GM19455 (cell line): ENCODE results near the gene CNKSR3.

Experiments
- ATAC-seq: cut with Tn5 transposase; IDR thresholded peaks from one replicate; pipeline ENCODE4 v1.9.1; 2021; ENCODE audit not compliant: unreplicated experiment

CNKSR3 gene

DNA sequence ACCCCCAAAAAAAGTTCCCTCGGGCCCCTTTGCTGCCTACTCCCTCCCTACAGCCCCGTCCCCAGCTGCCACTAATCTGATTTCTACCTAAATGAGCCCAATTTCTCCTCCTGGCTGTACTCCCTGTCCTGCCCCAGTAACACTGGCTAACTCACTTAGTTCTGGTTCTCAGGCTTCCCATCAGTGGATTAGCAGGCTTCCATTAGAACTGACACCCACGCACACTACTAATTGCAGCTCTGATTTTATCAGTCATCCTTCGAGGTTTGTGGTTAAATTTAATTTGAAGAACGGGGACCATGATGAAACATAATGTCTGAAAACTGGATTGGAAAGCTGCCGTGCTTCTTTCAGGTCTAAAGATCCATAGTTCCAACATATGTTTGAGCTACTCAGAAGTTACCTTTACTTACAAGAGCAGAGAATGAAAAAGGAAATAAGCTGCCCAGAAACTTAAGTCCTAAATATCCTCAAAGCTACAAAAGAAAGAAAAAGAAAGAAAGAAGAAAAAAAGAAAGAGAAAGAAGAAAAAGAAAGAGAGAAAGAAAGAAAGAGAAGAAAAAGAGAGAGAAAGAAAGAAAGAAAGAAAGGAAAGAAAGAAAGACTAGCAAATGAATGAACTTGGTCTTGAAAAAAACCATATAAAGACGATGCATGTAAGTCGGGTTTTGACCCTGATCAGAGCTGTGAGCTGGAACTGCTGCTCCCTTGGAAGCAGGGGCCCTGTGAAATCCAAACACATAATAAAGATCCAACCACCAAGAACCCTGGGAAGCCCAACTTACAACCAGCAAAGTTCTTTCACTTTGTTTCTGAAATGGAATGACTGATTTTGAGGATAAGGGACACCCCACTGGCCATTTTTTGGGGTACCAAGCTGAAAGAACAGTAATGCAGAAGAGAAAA lies 51.7 kb downstream of the CNKSR3 start:
- no peak for ATAC-seq

DNA sequence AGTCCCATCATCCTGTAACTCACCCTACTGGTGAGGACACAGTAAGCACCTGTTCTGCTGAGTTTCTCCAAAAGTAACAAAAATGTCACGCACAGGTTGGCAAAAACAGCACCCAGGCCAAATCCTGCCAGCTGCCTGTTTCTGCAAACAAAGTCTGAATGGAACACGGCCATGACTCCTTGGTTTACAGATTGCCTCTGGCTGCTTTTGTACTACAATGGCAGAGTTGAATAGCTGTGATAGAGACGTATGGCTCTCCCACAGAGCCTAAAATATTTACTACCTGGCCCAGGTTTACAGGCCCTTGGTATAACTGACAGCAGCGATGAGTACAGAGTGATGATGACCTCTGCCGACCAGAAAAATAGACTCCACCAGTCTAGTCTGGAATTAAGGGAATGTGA lies 52.6 kb downstream of the CNKSR3 start:
- no peak for ATAC-seq

DNA sequence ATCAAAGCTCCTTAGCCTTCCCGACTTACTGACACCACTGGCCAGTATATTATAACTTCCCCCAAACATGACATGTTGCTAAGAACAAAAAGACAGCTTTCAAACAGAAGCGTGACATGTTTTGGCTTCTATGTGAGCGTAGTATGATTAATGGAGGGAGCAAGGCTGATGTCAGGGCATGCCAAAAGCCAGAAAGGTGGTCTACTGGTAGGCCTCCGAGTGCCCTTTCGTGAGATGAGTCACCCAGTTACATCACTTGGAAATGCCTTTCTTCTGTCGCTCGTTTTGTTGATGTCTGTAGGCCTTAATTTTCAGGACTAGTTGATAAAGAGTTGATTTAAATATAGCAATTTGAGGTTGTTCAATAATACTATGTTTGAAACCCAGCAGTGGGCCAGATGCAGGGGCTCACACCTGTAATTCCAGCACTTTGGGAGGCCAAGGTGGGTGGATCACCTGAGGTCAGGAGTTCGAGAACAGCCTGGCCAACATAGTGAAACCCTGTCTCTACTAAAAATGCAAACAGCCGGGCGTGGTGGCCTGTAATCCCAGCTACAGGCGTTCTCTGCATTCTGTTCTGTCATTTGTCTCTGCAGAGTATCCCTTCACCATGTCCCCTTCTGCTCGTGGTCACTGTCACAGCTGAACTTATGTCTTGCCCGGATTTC lies 53.3 kb downstream of the CNKSR3 start:
- no peak for ATAC-seq

DNA sequence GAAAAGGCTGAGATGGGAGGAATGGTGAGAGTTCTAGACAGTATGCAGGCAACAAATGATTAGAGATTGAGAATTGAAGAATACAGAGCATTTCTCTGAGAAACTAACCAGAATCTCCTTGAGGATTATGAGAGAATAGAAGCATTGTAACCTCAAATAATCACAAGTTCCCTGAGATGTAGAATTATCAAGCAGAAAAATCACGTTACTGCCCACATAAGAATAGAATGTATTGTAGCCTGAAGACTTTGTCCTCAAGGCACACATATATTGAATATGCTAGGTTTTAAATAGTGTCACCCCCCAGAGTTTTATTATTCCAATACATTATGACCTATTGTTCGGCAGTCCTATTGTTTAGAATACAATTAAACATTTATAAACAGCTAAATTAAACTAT lies 57.2 kb downstream of the CNKSR3 start:
- no peak for ATAC-seq

DNA sequence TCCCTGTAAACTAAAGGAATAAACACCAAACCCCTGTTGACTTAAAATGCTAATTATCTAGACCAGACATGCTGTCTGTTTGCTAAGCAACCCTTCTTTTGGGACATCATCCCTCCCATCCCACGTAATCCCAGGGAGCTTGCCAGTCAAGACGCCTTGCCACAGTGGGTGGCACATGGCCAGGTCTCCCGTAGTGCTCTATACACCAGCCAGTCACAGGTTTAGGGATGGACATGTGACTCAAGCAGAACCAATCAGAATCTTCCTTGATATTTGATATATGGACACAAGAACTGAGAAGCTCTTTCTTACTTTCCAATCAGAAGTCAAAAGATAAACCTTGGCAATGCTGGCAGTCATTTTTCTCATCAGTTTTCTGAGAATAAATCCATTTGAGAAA lies 60.0 kb downstream of the CNKSR3 start:
- no peak for ATAC-seq

DNA sequence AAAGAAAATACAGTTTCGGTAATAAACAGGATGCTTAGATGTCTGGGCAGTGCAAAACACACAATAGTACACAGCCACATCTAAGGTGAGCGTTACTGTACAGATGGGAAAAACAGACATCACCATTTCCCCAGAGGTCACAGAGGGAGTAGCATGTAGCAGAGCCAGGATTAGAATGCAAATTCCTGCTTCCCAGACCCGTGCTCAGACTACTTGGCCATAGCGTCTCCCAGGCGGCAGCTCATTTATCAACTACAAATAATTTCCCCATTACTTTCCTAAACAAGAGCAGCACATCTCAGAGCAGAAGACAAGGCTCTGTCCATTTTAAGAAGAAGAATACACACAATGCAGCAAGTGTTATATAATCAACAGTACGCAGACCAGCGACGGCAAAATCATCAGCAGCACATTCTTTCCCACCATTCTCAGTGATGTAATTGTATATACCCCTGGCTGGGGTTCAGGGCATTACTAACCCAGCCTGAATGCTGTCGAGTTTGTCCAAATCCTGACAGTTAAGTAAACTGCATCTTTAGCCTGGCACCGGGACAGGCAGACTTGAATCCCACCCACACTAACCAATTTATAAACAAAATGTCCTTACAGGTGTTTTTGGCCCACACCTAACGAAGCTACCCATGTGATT lies 61.9 kb downstream of the CNKSR3 start:
- no peak for ATAC-seq

DNA sequence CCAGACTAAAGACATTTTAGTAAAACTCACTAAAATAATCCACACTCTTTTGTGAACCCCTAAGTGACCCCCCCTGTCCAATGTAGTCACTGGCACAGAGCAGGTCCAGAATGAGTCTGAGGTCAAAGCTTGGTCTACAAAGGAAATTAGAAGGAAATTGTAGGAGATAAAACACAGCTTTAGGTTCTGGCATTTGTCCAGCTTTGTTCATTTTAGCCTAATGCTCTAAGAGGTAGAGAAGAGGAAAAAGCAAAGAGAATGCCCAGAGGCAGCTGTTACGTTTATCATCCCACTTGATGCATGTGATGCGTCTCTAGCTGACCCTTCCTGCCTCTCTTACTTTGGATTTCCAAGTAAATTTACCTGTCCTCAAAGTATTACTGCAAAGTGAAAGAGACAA lies 62.5 kb downstream of the CNKSR3 start:
- no peak for ATAC-seq

DNA sequence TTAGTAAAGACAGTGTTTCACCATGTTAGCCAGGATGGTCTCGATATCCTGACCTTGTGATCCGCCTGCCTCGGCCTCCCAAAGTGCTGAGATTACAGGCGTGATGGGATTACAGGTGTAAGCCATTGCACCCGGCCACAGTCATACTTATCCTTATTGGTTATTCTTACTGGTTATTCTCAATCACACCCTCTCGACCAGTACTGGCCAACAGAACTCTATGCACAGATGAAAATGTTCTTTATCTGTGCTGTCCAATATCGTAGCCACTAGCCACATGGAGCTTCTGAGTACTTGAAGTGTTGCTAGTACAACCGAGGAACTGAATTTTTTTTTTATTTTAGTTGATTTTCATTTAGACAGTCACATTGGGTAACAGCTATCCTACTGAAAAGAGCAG lies 63.5 kb downstream of the CNKSR3 start:
- ATAC-seq = no peak

DNA sequence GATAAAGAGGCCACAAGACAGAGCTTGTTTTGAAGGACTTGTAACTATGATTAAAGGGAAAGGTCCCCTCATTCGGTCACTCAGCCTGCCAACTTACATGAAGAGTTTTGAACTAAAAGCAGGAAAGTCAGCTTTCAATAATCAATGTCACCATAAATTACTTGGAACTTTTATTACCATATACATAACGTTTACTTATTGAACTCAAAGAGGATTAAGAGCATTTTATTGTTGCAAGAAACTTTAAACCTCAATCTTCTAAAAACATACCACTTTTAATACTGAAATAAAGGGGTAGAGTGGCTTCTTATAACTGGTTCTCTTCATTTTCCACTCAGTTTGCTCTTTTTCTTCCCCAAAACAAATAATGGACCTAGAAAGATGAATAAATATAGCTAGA lies 65.1 kb downstream of the CNKSR3 start:
- ATAC-seq = no peak

DNA sequence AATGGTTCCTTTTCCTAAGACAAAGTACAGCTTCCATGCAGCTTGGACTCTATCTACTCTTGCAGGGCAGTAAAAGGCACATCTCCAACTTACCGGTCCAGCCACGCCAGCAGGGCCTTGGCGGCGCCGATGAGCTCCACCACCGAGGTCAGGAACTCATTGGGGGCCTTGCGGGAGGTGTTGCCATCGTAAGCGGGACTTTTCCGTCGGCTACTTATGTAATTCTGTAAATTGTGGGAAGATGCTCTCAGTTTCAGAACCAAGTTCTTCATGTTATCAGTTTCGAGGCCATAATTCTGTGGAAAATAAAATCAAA lies 68.5 kb downstream of the CNKSR3 start:
- no peak for ATAC-seq

DNA sequence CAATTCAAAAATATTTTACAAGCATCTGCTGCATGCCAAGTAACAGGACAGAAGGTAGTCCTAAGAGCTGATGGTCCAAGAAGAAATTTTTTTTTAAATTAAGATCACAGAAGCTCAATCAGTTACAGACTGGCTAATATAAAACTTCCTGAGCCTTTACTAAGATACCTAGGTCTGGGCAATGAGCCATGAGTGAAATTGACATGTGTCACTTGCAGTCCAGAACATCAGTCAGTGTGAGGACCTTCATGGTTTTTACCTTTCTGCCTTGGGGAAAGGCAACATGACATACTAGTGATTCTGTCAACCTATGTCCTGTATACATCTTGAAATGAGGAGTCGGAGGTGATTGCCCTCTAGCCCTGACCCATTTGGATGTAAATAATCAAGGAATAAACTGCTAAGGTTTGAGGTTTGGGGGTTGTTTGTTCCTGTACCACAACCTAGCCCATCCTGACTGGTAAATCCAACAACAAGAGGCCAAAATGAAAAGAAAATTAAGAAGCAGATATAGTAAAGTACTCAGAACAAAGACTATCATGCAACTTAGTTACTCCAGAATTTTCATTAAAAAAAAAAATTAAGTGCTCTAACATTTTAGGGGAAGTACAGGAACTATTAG lies 70.0 kb downstream of the CNKSR3 start:
- no peak for ATAC-seq

DNA sequence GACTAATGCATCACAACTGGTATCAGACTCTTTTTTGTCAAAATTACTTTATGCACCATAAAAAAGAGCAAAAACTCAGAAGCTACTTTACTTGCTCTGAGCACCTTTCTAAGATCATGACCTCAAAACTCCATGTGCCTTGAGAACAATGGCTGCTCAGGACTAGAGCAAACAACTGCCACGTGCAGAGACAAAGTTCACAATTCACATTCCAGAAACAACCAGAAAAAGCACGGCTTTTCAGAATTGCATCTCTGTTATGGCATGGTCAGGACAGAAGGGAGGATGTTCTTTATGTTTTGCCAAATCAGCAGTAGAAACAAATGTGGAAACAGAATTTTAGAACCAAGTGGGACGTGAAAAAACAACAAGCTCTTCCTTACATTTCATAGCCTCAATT lies 70.5 kb downstream of the CNKSR3 start:
- no peak for ATAC-seq

DNA sequence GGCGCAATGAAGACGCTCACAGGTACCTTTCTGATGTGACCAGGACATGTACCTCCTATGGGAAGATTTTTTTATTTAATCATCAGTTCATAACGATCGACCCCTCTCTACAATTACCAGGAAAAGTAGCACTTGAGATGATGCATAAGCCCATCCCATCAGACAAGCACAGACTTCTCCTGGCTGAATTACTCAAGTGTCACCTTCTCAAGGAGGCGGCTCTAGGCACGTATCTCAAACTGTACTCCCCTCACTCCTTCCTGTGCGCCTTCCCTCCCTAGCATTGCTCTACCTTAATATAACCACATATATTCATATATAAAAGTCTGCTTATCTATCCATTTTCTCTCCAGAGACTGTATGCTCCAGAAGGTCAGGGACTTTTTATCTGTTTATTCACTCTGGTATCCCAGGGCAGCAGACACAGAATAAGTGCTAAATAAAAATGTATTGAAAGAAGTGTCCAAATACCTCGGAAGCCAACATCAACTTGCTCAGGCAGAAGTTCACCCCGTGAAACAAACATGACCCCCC lies 71.5 kb downstream of the CNKSR3 start:
- no peak for ATAC-seq

DNA sequence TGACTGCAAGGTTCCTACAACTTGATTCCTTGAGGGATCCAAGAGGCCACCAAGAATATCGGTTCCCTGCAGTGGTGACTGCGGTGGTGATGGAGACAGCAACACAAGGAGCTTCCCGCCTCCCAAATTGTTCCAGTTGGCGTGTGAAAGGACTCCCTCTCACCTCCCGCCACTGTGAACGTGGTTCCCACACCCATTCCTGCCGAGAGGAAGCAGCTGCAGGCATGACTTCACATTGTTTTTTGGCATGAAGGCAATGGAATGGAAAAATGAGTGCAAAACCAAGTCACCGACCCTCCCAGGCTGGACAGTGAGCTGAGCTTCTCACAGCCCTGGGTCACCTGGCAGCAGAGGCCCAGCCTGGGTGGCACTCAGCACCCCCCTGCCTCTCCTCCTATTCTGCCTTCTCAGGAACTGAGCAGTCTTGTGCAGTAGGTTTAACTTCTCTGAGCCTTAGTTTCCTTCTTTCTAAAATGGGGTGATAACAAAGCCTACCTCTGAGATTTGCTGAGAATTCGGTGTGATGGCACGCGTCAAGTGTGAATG lies 75.0 kb downstream of the CNKSR3 start:
- ATAC-seq = no peak

DNA sequence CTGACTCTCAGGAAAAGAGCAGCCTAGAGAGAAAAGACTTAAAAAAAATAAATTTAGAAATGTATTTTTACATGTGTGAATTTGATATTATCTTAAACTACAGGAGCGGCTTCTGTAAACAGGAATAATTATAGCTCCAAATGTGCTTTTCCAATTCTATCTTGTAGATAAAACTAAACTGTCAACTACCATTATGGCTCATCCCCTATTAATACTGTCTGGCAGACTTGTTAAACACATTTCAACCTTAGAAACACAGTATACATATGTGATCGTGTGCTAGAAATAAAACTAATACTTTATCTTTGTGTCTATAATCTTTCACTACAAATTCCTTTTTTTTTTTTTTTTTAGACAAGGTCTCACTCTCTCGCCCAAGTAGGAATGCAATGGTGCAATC lies 75.8 kb downstream of the CNKSR3 start:
- no peak for ATAC-seq

DNA sequence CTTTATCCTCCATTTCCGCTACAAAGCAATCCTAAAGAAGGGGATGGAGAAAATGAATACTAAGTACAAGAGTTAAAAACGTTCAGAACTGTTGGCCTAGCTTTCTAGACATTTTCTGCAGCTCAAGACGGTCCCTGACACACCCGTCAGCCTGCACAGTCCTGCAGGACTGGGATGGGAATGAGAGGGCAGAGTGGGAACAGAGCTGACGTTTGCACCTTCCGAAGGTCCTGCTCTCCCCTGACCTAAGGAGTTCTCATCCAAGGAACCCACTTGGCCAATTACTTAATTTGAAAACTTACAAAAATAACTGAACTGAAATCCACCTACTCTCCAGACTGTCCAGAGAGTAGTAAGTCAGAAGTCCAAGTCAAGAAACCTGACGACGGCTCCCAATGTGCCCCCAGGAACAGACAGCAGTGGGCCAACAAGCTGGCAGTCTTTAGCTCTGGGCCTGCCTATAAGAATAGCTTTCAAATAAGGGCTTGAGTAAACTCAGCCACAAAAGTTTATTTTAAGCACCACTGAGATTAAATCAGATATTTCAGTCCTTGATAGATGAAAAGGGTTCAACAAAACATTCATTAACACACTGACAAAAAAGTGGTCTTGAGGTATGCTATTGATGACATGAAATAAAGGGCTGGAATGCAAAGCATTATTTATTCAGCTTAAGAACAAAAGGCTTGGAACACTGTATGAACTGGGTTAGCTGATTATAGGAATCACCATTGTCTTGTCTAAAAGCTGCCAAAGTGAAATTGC lies 76.8 kb downstream of the CNKSR3 start:
- ATAC-seq = no peak

DNA sequence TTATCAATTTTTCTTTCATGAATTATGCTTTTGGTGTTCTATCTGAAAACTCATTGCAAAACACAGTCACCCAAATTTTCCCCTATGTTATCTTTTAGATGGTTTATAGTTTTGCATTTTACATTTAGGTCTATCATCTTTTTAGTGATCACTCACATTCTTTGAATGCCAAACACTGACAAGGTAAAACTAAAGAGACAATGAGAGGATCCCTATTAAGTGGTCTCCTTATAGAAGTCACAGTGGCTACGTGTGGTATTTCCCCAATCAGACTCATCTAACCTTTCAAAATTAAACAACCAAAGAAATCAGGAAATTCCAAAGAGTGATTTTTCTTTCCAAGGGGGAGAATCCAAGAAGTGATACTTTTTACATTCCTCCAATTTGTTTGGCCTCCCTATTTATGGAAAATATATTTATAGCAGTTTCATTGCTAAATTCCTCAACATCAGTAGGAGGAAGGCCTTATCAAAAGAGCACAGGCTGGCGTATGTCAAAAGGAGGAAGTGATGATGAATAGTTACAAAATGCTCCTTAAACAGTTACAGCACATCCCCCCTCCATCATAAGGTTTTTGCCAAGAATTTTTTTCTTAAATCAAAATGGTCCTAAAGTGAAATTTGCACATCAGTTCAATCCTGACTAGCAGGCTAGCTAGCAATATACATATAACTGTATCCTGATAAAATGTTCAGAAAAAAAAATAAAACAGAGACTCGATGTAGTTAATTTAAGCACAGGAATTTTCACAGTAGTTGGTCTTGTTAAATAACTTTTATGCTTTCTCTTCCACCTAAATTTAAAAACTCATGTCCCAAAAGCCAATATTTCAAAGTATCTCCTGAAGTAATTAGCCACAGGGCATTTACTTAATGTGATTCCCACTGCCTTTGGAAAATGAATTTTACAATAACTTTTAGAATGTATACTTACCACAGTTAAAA lies 77.7 kb downstream of the CNKSR3 start:
- ATAC-seq = no peak

DNA sequence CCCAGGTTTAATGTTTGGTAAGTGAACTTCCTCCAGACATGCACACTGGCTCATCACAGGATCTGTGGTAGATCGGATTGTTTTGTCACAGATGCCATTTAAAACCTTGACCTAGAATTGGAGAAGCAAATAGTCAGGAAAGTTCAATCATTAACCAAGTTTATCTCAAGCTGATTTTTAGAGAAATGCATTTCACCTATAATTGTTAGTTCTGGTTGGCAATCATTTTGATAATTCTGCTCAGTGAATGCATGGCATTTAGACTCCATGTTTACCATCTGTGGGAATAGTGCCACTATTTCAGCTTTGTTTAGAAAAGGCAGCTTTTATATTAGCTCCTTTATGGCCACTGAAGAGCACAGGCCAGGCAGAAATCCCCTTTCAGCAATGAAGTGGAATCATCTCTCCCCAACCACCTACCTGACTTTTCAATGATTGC lies 80.0 kb downstream of the CNKSR3 start:
- no peak for ATAC-seq

DNA sequence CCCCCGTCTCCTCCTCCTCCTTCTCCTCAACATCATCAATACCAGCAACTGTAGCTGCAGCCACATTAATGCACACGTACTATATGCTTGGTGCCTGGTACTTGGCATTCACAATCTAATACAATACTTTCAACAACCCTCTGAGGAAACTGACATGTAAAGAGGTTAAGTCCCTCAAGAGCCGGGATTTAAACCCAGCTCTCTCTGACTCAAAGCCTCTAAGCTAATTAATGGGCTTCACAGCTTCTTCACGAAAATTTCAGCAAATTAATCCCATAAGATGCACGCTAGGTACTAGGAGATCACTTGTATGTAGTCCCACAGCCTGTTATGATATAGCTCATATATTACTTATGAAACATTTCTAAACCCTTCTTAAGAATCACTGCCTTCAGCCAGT lies 80.8 kb downstream of the CNKSR3 start:
- ATAC-seq = no peak
